Measurements from ENCODE around the gene PIAS1.
"Not testable (repeated sequence)": the region's sequence is repeated elsewhere in the genome, so short reads cannot be mapped to it uniquely, and the experiment has no call there.

The PIAS1 gene

DNA sequence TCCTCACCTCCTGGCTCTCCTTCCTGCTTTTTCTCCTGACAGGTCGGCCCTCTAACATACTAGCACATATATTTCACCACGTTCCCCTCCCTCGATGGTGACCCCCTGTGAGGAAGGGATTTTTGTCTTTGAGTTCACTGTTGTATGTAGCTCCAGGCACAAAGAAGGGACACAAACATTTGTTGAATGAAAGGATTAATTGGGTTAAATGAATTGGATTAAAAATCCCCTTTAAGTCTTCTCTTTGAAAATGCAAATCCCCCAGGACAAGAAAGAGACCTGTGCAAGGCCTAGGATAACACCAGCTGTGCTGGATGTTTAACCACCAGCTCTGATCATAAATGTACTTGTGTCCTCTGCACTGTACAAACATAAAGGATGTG is 147.8 kb downstream of the PIAS1 start:
- no peaks in the 10 kb centered on the region for H3K27me3 ChIP-seq (ENCODE audit: insufficient read depth, poor library complexity, severe bottlenecking)
- no peaks in the 10 kb centered on the region for H3K9me3 ChIP-seq (ENCODE audit: severe bottlenecking)
- H3K36me3 ChIP-seq (ENCODE audit: low read depth) = no peaks in the 10 kb centered on the region
- ATAC-seq (ENCODE audit: low read depth) = no peak
- TF ChIP-seq, protein P1, sequence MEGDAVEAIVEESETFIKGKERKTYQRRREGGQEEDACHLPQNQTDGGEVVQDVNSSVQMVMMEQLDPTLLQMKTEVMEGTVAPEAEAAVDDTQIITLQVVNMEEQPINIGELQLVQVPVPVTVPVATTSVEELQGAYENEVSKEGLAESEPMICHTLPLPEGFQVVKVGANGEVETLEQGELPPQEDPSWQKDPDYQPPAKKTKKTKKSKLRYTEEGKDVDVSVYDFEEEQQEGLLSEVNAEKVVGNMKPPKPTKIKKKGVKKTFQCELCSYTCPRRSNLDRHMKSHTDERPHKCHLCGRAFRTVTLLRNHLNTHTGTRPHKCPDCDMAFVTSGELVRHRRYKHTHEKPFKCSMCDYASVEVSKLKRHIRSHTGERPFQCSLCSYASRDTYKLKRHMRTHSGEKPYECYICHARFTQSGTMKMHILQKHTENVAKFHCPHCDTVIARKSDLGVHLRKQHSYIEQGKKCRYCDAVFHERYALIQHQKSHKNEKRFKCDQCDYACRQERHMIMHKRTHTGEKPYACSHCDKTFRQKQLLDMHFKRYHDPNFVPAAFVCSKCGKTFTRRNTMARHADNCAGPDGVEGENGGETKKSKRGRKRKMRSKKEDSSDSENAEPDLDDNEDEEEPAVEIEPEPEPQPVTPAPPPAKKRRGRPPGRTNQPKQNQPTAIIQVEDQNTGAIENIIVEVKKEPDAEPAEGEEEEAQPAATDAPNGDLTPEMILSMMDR (IDR thresholded peaks at IDR 0.05; ENCODE audit: poor library complexity, severe bottlenecking) = no peak
- H3K4me3 ChIP-seq (ENCODE audit: severe bottlenecking) = no peak overlapping the region
- no peak overlapping the region for H3K27ac ChIP-seq (ENCODE audit: poor library complexity, severe bottlenecking)
- peaks cover 9% of the 10 kb centered on the region for H3K4me1 ChIP-seq (ENCODE audit: insufficient read depth, poor library complexity, severe bottlenecking)
- no peak for DNase-seq (ENCODE audit: low spot score)

DNA sequence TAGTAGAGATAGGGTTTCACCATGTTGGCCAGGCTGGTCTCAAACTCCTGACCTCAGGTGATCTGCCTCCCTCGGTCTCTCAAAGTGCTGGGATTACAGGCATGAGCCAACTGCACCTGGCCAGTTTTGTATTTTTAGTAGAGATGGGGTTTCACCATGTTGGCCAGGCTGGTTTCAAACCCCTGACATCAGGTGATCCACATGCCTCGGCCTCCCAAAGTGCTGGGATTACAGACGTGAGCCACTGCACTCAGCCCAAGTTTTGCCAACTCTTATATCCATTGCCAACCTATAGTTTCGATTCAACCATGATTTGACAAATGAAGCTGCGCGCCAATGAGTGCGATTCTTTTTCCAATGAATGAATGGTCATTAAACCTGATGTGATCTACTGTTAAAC is 148.9 kb downstream of the PIAS1 start:
- DNase-seq (ENCODE audit: low spot score) = not testable (repeated sequence)

DNA sequence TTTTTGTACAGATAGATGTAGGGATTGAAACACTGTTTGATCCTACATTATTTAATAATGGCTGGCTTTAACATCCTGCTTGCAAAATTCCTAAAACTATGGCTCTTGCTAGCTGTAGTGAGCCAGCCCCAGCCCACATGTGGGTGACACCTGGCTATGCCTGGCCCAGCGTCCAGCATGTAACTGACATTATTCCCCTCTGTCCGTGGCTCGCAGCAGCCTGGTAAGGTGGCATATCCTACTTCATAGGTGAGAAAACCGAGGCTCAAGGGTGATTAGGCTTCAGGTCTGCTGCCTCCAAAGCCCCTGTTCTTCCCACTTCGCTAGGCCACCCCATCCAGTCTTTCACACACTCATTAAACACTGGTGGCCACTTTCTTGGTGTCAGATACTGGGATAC is 149.4 kb downstream of the PIAS1 start:
- Histone ChIP-seq H3K4me1 (ENCODE audit: insufficient read depth, poor library complexity, severe bottlenecking) (peaks cover 9% of the 10 kb centered on the region), H3K4me3 (ENCODE audit: severe bottlenecking) (no peak overlapping the region), H3K9me3 (ENCODE audit: severe bottlenecking) (no peaks in the 10 kb centered on the region), H3K36me3 (ENCODE audit: low read depth) (no peaks in the 10 kb centered on the region), H3K27me3 (ENCODE audit: insufficient read depth, poor library complexity, severe bottlenecking) (no peaks in the 10 kb centered on the region), H3K27ac (ENCODE audit: poor library complexity, severe bottlenecking) (no peak overlapping the region)
- ATAC-seq (ENCODE audit: low read depth) = no peak
- no peak for DNase-seq (ENCODE audit: low spot score)
- TF ChIP-seq, protein P1 (IDR thresholded peaks at IDR 0.05; ENCODE audit: poor library complexity, severe bottlenecking) = no peak

More for the DNA sequence above, 148.9 kb downstream of the PIAS1 start:
- H3K27me3 ChIP-seq (ENCODE audit: insufficient read depth, poor library complexity, severe bottlenecking); H3K9me3 ChIP-seq (ENCODE audit: severe bottlenecking); H3K27ac ChIP-seq (ENCODE audit: poor library complexity, severe bottlenecking); H3K4me3 ChIP-seq (ENCODE audit: severe bottlenecking); H3K36me3 ChIP-seq (ENCODE audit: low read depth); ATAC-seq (ENCODE audit: low read depth); H3K4me1 ChIP-seq (ENCODE audit: insufficient read depth, poor library complexity, severe bottlenecking): not testable (repeated sequence)

DNA sequence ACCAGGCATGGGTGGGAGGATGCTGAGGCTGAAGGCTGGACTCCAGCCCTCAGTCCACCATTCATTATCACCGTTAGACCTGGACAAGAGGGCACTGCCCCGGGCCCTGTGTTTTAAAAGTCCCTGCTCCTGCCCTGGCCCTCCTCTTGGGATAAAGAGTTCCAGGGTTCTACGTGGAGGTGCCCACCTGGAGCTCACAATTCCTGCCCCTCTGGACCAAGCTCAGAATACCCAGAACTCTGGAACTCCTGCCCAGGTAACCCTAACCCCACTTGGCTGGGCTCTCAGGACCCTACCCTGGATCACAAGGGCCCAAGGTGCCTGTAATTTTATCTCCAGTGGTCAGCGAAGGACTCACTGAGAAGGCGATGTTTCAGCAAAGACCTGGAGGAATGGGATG is 149.8 kb downstream of the PIAS1 start:
- Histone ChIP-seq H3K4me1 (ENCODE audit: insufficient read depth, poor library complexity, severe bottlenecking) (peaks cover 9% of the 10 kb centered on the region), H3K36me3 (ENCODE audit: low read depth) (no peaks in the 10 kb centered on the region), H3K27ac (ENCODE audit: poor library complexity, severe bottlenecking) (no peak overlapping the region), H3K27me3 (ENCODE audit: insufficient read depth, poor library complexity, severe bottlenecking) (no peaks in the 10 kb centered on the region), H3K4me3 (ENCODE audit: severe bottlenecking) (no peak overlapping the region), H3K9me3 (ENCODE audit: severe bottlenecking) (no peaks in the 10 kb centered on the region)
- TF ChIP-seq, protein P1 (IDR thresholded peaks at IDR 0.05; ENCODE audit: poor library complexity, severe bottlenecking) = no peak
- DNase-seq (ENCODE audit: low spot score) = no peak
- no peak for ATAC-seq (ENCODE audit: low read depth)

DNA sequence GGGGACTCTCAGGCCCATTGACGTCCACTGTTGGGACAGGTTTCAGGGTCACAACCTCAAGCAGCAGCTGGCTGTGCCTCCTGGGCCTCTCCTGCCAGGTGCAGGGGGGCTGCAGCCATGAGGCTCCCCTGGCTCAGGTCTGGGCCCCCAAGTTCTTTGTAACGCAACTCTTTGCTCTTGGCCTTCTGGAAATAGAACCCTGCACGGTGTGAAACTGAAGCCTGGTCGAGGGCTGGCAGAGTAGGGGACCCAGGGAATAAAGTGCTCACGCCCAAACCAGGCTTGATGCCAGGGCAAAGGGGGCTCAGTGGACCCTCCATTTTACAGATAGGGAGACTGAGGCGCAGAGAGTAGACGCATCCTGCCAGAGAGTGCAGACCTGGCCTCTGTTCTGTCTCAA is 150.2 kb downstream of the PIAS1 start:
- no peak for ATAC-seq (ENCODE audit: low read depth)
- TF ChIP-seq, protein P1 (IDR thresholded peaks at IDR 0.05; ENCODE audit: poor library complexity, severe bottlenecking) = no peak
- peaks cover 9% of the 10 kb centered on the region for H3K4me1 ChIP-seq (ENCODE audit: insufficient read depth, poor library complexity, severe bottlenecking)

More for the DNA sequence above, 150.2 kb downstream of the PIAS1 start:
- no peaks in the 10 kb centered on the region for H3K9me3 ChIP-seq (ENCODE audit: severe bottlenecking)
- DNase-seq (ENCODE audit: low spot score) = no peak
- H3K27me3 ChIP-seq (ENCODE audit: insufficient read depth, poor library complexity, severe bottlenecking) = no peaks in the 10 kb centered on the region
- no peaks in the 10 kb centered on the region for H3K36me3 ChIP-seq (ENCODE audit: low read depth)
- H3K27ac ChIP-seq (ENCODE audit: poor library complexity, severe bottlenecking) = no peak overlapping the region
- no peak overlapping the region for H3K4me3 ChIP-seq (ENCODE audit: severe bottlenecking)

All from RWPE2 (cell line).